GM19239 (cell line): ENCODE measurements around the gene CNTN6.
"Not testable (repeated sequence)": the region's sequence is repeated elsewhere in the genome, so short reads cannot be mapped to it uniquely, and the experiment has no call there.

ENCODE experiments used
- DNase-seq: peaks from one replicate; pipeline ENCODE4 v3.0.0; 2011; ENCODE audit warnings: low spot score; ENCODE audit not compliant: insufficient read length
- FAIRE-seq: peaks from 2 replicates; lab custom pipeline; 2011; peaks lifted over from hg19 to GRCh38; lab: Jason Lieb, UNC

The CNTN6 gene

DNA sequence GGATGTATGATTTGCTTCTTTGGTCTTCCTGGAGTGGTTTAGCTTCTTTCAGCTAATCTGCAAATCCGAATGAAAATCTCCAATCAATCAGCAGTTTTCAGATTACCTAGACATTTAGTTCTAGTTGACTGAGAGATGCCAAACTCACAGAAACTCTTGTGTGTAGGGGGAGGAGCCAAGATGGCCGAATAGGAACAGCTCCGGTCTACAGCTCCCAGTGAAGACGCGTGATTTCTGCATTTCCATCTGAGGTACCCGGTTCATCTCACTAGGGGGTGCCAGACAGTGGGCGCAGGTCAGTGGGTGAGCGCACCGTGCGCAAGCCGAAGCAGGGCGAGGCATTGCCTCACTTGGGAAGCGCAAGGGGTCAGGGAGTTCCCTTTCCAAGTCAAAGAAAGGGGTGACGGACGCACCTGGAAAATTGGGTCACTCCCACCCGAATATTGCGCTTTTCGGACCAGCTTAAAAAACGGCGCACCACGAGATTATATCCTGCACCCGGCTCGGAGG, 294.6 kb downstream of the CNTN6 start:
- DNase-seq, FAIRE-seq: not testable (repeated sequence)

DNA sequence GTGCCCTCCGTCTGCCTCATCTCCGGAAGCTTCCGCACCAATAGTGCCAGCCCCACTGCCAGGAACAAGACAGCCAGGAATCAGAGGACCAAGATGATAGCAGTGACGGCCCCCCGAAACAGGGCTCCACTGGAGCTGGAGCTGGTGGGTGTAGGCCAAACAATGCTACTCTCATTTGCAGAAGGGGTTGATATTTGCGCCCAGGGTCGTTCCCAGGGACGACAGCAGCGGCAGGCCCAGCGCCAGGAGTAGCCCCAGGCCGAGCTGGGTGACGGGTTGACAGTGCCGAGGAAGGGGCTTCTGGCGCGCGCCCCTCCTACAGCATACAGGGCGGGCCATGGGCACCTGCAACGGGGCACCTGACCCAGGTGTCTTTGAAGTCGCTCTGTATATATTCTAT, 301.4 kb downstream of the CNTN6 start:
- FAIRE-seq (no peak), DNase-seq (no peak)

DNA sequence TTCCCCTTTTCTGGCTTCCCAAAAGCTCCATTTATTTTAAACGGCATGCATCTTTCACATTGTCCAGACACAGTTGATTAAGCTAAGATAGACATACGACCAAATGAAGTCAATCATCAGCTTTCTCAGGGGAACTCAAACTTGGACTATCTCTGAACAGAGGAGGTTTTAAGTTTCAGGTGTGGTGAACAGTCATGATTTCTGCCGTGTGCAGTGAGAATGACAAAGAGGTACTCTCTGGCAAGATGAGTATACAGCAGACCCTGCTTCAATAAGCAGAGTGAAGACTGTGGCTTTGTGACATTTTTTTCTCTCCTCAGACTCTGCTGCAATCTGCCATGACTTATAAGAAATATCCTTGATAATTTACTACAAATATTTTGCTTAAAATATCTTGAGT, 307.7 kb downstream of the CNTN6 start:
- no peak for FAIRE-seq
- no peak for DNase-seq

DNA sequence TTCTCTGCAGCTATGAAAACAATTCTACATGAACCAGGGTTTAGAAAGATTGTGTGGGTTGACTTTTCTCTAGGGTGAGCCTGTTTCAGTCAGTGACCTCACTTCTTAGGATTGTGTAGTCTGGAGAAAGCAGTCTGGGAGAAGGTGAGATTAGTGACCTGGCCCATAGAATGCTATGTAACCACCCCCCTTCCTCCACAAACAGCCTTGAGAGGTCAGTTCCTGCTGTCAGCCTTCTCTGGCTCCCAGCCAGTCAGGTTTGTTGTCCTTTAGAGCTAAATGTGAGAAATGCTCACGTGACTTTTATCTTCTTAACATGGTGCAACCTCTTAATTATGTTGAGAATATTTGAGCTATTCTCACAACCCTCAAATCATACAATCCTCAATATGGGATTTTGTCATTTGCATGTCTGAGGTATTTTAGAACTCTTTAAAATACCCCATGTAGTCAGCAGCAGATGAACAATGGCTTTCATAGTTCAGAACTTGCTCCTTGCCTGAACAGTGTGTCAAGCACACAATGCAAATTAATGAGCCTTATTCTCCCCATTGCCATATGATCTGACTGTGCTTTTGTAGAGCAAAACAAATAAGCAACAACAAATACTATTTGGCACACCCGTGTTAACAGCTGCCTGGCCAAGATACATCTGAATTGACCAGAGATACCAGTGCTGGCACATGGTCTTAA, 311.6 kb downstream of the CNTN6 start:
- DNase-seq (no peak), FAIRE-seq (no peak)

DNA sequence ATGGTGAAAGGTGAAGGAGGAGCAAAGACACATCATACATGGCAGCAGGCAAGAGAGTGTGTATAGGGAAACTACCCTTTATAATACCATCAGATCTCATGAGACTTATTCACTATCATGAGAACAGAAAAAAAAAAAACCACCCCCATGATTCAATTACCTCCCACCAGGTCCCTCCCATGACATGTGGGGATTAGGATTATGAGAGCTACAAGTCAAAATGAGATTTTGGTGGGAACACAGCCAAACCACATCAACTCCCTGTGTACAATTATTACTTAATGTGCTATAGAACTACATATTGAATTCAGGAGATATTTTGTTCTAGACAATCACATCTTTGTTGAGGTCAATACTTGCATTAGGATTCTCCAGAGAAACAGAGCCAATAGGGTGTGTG, 313.4 kb downstream of the CNTN6 start:
- no peak for FAIRE-seq
- DNase-seq, result no peak

DNA sequence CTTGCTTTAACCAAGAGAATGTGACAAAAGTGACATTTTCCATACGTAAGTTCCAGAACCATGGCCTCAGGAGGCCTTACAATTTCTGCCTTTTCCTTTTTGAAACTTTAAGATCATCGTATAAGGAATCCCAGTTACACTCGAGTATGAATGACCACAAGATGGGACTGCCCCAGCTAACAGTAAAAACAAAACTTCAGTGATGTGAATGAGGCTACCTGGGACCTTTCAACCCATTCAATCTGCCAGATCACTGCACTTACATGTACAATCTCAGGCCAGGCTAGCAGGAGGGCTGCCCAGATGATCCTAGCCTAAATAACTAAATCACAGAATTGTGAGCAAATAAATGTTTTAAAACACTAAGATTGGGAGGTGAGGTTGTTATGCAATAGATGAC, 328.8 kb downstream of the CNTN6 start:
- DNase-seq (no peak), FAIRE-seq (no peak)

DNA sequence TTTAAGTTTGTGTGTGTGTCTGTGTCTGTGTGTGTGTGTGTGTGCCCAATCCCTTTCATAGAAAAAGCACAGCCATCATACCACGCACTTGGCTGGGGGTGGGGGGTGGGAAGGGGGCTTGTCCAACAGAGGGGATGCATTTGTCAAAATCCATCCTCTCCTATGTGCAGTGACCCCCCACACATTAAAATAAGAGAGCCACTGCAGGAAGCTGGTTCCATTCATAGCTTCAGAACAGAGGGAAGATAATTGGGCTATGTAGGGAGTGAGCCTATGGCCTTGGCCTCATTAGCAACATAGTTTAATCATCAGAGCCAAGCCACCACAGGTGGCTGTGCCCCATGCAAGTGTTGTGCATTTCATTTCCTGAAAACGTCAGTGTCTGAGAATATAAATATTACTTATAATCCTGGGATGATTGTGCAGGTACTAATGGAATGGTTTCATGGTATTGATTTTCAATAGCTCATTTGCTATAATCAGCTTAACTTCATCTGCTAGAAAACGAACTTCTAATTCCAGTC, 330.8 kb downstream of the CNTN6 start:
- no peak for DNase-seq
- no peak for FAIRE-seq

DNA sequence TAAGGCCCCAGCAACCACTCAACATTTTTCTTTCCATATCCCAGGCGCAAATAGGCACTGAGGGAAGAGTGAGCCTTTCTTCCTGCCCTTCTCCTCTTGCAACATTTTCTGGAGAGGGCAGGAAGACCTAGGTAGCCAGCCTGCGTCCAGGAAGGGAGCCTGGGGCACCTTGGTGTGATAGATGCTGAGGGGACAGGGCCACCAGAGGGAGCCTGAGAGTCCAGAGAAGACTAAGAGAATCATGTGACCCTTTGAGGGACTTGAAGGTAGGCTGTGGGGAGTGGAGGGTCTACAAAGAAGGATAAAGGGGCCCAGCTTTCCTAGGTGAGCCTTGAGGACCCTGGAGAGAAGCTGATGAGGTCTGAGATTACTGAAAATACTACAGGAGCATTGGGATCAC, 346.6 kb downstream of the CNTN6 start:
- no peak for DNase-seq
- no peak for FAIRE-seq

DNA sequence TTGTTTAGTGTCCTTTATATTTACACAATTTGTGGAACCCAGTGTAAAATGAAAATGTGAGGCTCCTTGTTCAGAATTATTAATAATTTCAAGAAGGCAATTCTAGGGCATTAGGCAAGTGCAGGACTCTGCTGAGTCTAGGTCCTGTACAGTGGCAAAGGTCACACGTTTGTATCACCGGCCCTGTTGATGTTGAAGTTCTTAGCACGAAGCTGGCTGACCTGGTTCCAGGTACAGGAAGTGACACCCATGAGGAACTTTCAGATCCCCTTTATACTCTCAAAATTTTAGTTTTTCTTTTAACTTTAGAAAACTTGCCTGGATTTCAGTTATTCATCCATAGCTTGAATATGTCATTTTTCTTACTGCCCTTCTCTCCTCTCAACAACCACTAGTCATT, 349.4 kb downstream of the CNTN6 start:
- DNase-seq (no peak), FAIRE-seq (no peak)

DNA sequence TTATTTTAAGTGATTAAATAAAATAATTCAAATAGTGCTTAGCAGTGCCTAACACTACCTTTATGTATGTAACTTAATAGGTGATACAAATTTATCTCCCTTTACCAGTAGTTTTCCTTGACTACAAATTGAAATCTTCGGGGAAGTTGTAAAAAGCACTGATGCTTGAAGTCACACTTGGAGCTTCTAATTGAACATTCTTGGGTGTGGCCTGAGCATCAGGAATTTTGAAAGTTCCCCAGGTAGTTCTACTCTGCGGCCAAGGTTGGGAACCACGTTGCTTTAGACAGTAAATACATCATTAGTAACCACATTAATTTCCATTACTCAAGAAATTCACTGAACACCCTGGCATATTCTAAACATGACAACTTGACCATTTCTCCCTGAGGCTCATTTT, 351.4 kb downstream of the CNTN6 start:
- DNase-seq (no peak), FAIRE-seq (no peak)

DNA sequence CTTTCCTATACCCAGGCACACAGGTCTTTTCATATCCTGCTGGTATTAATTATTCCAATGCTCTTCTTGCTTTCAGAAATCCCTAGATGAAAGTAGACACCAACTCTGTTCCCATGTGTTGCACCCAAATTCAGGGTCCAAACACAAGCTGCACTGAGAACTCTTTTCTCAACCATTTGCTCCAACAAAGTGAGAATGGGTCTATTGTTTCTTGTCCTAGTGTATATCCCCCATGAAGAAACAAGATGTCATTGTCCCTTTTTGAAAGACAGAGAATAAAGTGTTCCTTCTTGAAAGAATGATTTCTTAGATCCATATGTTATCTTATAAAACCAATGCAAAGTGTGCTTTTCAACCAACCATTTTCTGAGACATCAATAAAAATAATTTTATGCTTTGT, 353.7 kb downstream of the CNTN6 start:
- DNase-seq, result no peak
- FAIRE-seq, result no peak

DNA sequence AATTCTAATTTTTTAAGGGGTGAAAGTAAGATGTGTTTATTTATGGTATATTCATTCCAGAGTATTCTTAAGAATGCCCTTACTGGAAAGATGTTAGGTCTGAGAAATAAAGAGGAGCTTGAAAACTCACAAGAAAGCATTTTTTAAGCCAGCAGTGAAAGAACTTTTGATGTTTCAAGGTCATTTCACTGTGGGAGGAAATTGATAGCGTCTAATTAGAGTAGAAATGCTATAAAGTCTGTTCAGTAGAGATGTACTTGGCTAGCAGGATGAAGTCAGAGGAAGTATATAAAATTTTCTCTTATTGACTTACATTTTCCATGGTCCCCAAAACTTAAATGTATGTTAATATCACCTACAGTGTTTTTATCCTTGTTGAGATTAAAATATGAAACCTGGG, 354.6 kb downstream of the CNTN6 start:
- FAIRE-seq (no peak), DNase-seq (no peak)

DNA sequence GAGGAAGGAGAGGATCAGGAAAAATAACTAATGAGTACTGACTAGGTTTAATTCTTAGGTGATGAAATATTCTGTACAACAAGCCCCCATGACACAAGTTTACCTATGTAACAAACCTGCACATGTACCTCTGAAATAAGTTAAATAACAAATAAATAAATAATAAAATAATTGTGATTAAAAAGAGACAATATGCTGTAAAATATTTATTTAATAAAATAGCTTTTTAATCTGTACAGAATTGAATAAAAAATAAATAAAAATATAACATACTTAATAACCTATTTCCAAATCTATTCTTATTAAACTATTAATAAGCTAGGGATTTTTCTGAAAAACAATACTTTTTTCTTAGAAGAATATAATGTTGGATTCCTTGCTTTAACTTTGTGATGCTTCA, 355.6 kb downstream of the CNTN6 start:
- FAIRE-seq, result no peak
- no peak for DNase-seq
